Esophagus squamous epithelium (tissue), 5 donors: ENCODE data around the gene MNT. TPM values are rescaled to one million over a fixed set of nuclear protein-coding genes. Genes with fewer than 3 reads are reported as not detected.
A peak's percentile ranks its signal among the peaks of the same experiment; 100 is the strongest.

Source experiments
- DNase-seq: peaks from one replicate; lab custom pipeline; 2025; lab: John Stamatoyannopoulos, UW
- H3K27ac ChIP-seq, 4 donors: fragments of 200-600 bp; sonication (generic); one replicate each; pipeline ENCODE4 v1.5.1; 2016 to 2019; ENCODE audit warnings: mild to moderate bottlenecking in 1 of 4
- H3K27me3 ChIP-seq, 4 donors: fragments of 200-600 bp; sonication (generic); 1 replicate in 3 of 4; 2 replicates in 1 of 4; pipeline versions ENCODE4 v1.5.1 to v1.6.0; 2017 to 2021; ENCODE audit warnings: antibody characterized with exemption in 1 of 4
- H3K36me3 ChIP-seq, 3 donors: fragments of 200-600 bp; sonication (generic); one replicate each; pipeline ENCODE4 v1.5.1; 2016 to 2019
- H3K4me1 ChIP-seq, 3 donors: fragments of 200-600 bp; sonication (generic); one replicate each; pipeline ENCODE4 v1.5.1; 2017 to 2019
- H3K4me3 ChIP-seq, 4 donors: fragments of 200-600 bp; sonication (generic); 1 replicate in 3 of 4; 2 replicates in 1 of 4; pipeline ENCODE4 v1.5.1; 2016 to 2019; ENCODE audit warnings: mild to moderate bottlenecking in 2 of 4, moderate library complexity in 1 of 4
- H3K9me3 ChIP-seq, 3 donors: fragments of 200-600 bp; sonication (generic); one replicate each; pipeline ENCODE4 v1.5.1; 2016 to 2019
- CTCF ChIP-seq, 6 experiments: fragments of 450-650 bp in 4 of 6; fragments of 200-600 bp in 2 of 6; sonication (generic) in 2 of 6; IDR thresholded peaks; one replicate each; pipeline ENCODE4 v1.5.1; 2016 to 2019; ENCODE audit warnings: antibody characterized with exemption in 6 of 6, mild to moderate bottlenecking in 4 of 6, moderate library complexity in 4 of 6
- POLR2A ChIP-seq, 4 donors: fragments of 450-650 bp; IDR thresholded peaks; one replicate each; pipeline ENCODE4 v1.6.1; 2017; ENCODE audit warnings: antibody characterized with exemption in 4 of 4, mild to moderate bottlenecking in 4 of 4, moderate library complexity in 3 of 4
- WGBS, 2 donors: methylation state at CpG; one replicate each; pipeline ENCODE4 v1.1.5; 2018; 5-methylcytosine and 5-hydroxymethylcytosine counted together
- intact Hi-C: fragments of 100-400 bp; cut with DNase I; formaldehyde crosslinking; loops from one replicate; pipeline ENCODE4 v1.15.0; 2022
- total RNA-seq, 4 donors: library from RNA; depleted of rRNA; stranded (reverse); fragments of >200 nt; gene quantifications; one replicate each; pipeline ENCODE4 v1.1.0, GENCODE V29; 2016
- donor health status: DM: yes; HTN: yes; CAD: no.

Gene MNT
- total RNA-seq, 4 donors from 2014 or later = 7.2 to 23.0 (median 17.4) TPM

GRCh38 chr17:2394775-2395201 lies 6.1 kb downstream of the MNT start:
- peak overlapping the region; percentile 100 for H3K27ac ChIP-seq
- peak overlapping the region in 2 of 4 donors; percentile 70 to 86 for H3K4me3 ChIP-seq
- H3K36me3 ChIP-seq = peaks cover 0 to 13% (median 4%) of the 10 kb centered on the region in 3 donors
- peaks cover 67 to 82% (median 75%) of the 10 kb centered on the region in 3 donors for H3K4me1 ChIP-seq
- H3K27me3 ChIP-seq = no peaks in the 10 kb centered on the region
- WGBS, 2 donors = 80 to 93% methylated on average over 1 to 2 of the region's 16 CpGs
- TF ChIP-seq POLR2A (IDR thresholded peaks at IDR 0.05) (no peak), CTCF (IDR thresholded peaks at IDR 0.05) (no peak)
- intact Hi-C loops = no loop called here
- DNase-seq = no peak
- no peaks in the 10 kb centered on the region for H3K9me3 ChIP-seq

GRCh38 chr17:2393954-2394749 lies 6.7 kb downstream of the MNT start:
- DNase-seq = no peak
- Histone ChIP-seq H3K4me1 (peaks cover 67 to 87% (median 76%) of the 10 kb centered on the region in 3 donors), H3K36me3 (peaks cover 0 to 20% (median 4%) of the 10 kb centered on the region in 3 donors), H3K27ac (peak overlapping the region; percentile 100), H3K9me3 (no peaks in the 10 kb centered on the region), H3K27me3 (no peaks in the 10 kb centered on the region), H3K4me3 (peak overlapping the region; percentile 63 to 86 (median 67))
- intact Hi-C loops = no loop called here
- TF ChIP-seq POLR2A (IDR thresholded peaks at IDR 0.05) (no peak), CTCF (IDR thresholded peaks at IDR 0.05) (no peak)
- WGBS, 2 donors = 43 to 47% methylated on average over 7 to 12 of the region's 53 CpGs

- intact Hi-C loops = no loop called here
- H3K27me3 ChIP-seq = no peaks in the 10 kb centered on the region
- peaks cover 64 to 87% (median 68%) of the 10 kb centered on the region in 3 donors for H3K4me1 ChIP-seq
Observed at GRCh38 chr17:2393174-2393953, 7.5 kb downstream of the MNT start.

GRCh38 chr17:2392252-2393173 lies 8.3 kb downstream of the MNT start:
- Histone ChIP-seq H3K27ac (peak overlapping the region; percentile 100), H3K4me1 (peaks cover 55 to 81% (median 59%) of the 10 kb centered on the region in 3 donors), H3K9me3 (no peaks in the 10 kb centered on the region), H3K27me3 (no peaks in the 10 kb centered on the region), H3K4me3 (peak overlapping the region; percentile 63 to 86 (median 67)), H3K36me3 (peaks cover 5 to 36% (median 8%) of the 10 kb centered on the region in 3 donors)
- no peak for TF ChIP-seq CTCF (IDR thresholded peaks at IDR 0.05)
- TF ChIP-seq POLR2A (IDR thresholded peaks at IDR 0.05) = peak in 3 of 4 donors; percentile 59 to 95 (median 80)
- intact Hi-C loops = no loop called here
- DNase-seq = peak; percentile 74
- WGBS, 2 donors = 2% methylated on average over 8 to 9 of the region's 83 CpGs

More at GRCh38 chr17:2393174-2393953, 7.5 kb downstream of the MNT start:
- Histone ChIP-seq H3K36me3 (peaks cover 0 to 28% (median 4%) of the 10 kb centered on the region in 3 donors), H3K27ac (peak overlapping the region; percentile 100), H3K9me3 (no peaks in the 10 kb centered on the region), H3K4me3 (peak overlapping the region; percentile 63 to 86 (median 67))
- TF ChIP-seq CTCF (IDR thresholded peaks at IDR 0.05) = no peak
- peak in 3 of 4 donors; percentile 43 to 90 (median 71) for TF ChIP-seq POLR2A (IDR thresholded peaks at IDR 0.05)
- WGBS, 2 donors = 0% methylated on average over 4 of the region's 99 CpGs; no CpG with 5 or more reads in 1 of the 2 donors
- DNase-seq = no peak
